Activated CD8-positive, alpha-beta memory T cell treated with anti-CD3 and anti-CD28 coated beads for 36 hours (primary cell): ENCODE measurements around the gene IFNAR1. TPM values are rescaled to one million over a fixed set of nuclear protein-coding genes. Genes with fewer than 3 reads are reported as not detected.
"Not testable (repeated sequence)": the region's sequence is repeated elsewhere in the genome, so short reads cannot be mapped to it uniquely, and the experiment has no call there.

ENCODE experiments used
- CTCF ChIA-PET: fragments of 350-600 bp; sonication (Branson Sonifier 250); formaldehyde crosslinking; loops from one replicate; lab custom pipeline; 2021; ENCODE audit warnings: antibody characterized with exemption; lab: Charles Lee
- POLR2A ChIA-PET: fragments of 350-600 bp; sonication (Branson Sonifier 250); formaldehyde crosslinking; loops from one replicate; lab custom pipeline; 2021; ENCODE audit warnings: antibody characterized with exemption; lab: Charles Lee
- total RNA-seq, 2 experiments: library from RNA; stranded (reverse); gene quantifications; one replicate each; pipeline ENCODE4 v1.2.3, GENCODE V29; 2021

Gene IFNAR1
- total RNA-seq, 2 experiments from 2014 or later = 32.1 to 32.3 TPM

DNA sequence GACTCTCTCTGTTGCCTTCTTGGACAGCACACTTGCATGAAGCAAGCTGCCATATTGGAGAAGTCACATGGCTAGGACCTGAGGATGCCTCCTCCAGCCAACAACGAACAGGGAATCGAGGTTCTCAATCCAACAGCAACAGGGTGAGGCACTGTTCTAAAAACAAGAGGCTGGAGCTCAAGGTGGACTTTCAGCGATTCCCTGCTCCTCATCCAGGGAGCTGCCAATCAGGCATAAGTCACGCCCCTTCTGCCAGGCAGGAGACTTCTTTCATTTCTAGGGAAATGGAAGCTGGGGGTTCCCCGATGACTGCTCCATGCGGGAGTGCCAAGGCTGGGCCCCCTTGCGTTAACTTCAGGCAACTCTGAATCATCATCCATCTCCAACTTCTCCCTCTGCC, 22.7 kb upstream of the IFNAR1 start:
- POLR2A ChIA-PET = no interaction called here

GRCh38 chr21:33302796-33303195, 22.0 kb upstream of the IFNAR1 start:
- CTCF ChIA-PET = no interaction called here
- POLR2A ChIA-PET = no interaction called here

More for the DNA sequence above, 22.7 kb upstream of the IFNAR1 start:
- CTCF ChIA-PET = interaction anchor here (0.6 kb wide), 1 partner anchor 105 kb away, joined by 3 read pairs; no protein-coding TSS in a partner anchor

DNA sequence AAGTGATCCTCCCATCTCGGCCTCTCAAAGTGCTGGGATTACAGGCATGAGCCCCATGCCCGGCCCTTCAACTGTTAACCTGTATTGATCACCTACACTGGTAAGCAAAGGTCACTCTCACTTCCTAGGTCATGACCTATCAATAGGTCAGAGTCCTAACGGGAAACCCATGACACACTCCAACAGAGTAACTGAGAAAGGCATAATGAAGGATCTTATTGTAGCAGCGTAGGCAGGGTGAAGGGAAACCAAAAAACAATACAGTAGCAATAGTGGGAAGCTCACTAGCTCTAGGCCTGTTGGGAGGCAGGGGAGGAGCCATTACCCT, 19.5 kb upstream of the IFNAR1 start:
- ChIA-PET POLR2A (no interaction called here), CTCF (no interaction called here)

DNA sequence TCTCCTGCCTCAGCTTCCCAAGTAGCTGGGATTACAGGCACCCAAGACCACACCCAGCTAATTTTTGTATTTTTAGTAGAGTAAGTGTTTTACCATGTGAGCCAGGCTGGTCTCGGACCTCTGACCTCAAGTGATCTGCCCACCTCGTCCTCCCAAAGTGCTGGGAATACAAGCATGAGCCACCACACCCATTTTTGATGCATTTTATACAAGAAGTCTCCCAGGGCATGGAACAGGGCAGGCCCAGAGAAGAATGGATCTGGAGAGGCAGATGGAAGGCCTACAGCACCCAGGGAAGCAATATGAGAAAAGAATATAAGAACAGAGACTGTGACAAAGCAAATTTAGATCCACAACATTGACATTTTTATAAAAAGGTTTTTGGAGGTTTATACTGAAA, 18.8 kb upstream of the IFNAR1 start:
- POLR2A ChIA-PET = no interaction called here
- CTCF ChIA-PET = no interaction called here

DNA sequence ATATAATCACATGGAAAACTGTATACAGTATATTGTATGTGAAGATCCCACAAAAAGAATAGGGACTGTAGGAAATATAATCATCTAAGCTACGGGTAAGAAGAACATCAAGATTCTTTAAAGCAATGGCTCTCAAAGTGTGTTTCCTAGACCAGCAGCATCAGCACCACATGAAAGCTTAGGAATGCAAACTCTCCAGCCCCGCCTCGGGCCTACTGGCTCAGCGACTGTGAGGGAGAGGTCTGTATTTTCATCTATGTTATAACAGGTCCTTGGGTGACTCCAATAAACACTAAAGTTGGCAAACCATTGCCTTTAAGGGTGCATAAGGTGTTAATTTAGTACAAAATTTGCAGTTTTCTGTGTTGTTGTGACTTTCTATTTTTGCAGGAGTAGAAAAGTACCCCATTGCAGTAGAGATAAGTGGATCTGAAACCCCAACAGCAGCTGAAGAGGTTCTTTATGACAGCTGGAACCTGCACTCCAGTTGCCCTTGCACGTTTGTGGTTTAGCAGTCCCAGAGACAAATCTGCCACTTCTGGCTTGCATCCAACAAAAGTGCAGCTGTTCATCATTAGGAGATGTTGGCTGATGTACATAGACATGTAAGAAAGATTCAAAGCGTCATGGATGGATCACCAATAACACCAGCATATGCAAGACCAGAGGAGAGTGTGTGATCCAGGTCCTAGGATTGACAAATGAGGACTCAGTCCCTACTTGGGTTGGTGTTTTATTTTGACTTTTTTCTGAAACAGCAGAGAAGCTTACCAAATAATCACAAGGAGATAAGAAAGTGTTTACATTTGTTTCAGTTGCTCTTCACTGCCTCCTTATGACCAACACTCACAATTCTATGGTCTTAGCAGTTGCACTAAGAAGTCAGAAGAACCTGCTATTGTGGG, 15.9 kb upstream of the IFNAR1 start:
- ChIA-PET POLR2A (no interaction called here), CTCF (interaction anchor here (1.1 kb wide), 1 partner anchor 138 kb away, joined by 3 read pairs; no protein-coding TSS in a partner anchor)

GRCh38 chr21:33309778-33310177, 15.0 kb upstream of the IFNAR1 start:
- POLR2A ChIA-PET = no interaction called here
- CTCF ChIA-PET = no interaction called here

DNA sequence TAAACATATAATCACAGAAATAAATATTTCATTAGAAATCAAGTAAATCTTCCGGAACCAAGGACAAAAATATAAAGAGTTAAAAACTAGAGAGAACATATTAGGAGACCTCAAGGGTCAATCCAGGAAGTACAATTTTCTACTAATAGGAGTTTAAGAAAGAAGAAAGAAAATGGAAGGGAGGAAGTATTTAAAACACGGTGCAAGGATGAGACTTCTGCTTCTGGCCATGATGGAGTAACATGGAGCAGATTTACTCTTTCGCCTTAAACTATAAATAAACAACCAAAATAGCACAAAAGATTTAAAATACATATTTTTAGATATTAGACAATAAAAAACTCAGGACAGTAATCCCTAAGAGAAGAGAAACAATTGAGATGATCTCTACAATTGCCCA, 12.6 kb upstream of the IFNAR1 start:
- ChIA-PET POLR2A (no interaction called here), CTCF (no interaction called here)

DNA sequence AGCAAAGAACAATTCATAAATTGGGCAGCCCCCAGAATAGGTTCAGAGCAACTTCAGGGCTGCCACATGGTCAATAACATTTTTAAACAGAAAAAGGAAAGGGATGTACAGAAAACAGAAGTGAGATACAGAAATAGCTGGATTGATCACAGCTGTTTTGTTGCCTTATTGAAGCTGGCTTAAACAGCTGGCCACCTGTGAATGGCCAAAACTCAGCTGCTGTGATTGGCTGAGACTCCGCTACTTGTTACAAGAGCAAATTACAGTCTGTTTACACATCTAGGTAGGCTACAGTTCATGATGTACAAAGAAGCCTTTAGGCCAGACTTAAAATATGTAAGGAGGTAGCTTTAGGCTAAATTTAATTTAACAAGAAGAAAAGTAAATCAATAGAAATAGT, 11.6 kb upstream of the IFNAR1 start:
- CTCF ChIA-PET = no interaction called here
- POLR2A ChIA-PET = interaction anchor here (1.1 kb wide), 1 partner anchor 11 kb away, joined by 3 read pairs; the partner anchor contains the start of gene IFNAR1

- CTCF ChIA-PET = interaction anchor here (0.6 kb wide), 1 partner anchor 216 kb away, joined by 3 read pairs; no protein-coding TSS in a partner anchor
- POLR2A ChIA-PET = interaction anchor here (1.1 kb wide), 1 partner anchor 11 kb away, joined by 3 read pairs; the partner anchor contains the start of gene IFNAR1
These were observed 11.2 kb upstream of the IFNAR1 start for GRCh38 chr21:33313611-33314010.

DNA sequence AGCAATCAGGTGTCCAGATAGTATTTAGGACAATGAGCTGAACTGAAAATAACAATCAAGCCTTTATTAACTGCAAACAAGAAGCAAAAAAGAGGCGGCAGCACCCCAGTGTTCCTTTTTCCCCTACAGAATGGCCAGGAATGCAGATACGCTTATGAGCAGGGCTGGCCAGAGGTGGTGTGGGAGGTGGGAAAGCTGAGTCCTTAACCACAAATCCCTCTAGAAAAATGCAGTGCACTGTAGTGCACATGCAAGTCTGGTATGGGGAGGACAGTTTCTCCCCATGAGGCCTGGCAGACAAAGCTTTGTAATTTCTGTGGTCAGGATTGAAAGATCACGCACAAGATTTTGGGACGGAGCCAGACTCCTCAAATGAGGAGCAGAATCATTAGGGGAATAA, 10.7 kb upstream of the IFNAR1 start:
- CTCF ChIA-PET = interaction anchor here (0.6 kb wide), 1 partner anchor 215 kb away, joined by 3 read pairs; no protein-coding TSS in a partner anchor

DNA sequence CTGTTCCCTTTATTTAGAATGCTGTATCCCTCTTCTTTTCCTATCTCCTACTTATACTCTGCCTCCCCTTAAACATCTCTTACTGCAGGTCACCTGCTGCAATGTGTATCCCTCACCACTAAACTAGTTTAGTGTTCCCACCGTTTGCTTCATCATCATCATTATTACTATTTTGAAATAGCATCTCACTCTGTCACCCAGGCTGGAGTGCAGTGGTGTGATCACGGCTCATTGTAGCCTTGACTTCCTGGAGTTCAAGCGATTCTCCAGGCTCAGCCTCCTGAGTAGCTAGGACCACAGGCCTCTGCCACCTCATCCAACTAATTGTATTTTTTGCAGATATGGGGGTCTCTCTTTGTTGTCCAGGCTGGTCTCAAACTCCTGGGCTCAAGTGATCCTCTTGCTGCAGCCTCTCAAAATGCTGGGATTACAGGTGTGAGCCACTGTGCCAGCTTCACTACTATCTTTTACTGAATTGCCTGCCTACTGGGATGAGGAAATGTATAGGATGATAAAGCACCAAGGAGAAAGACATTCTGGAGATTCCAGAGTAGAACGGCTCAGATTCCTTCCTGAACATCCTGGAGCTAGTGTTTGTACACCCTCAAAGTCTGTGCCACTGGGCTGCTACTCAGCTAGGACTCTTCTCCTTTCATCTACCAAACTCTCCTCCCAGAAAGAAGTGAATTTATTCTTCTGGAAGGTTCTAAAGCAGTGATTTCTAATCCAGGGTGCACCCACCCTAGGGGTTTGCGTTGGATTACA, 8.6 kb upstream of the IFNAR1 start:
- ChIA-PET CTCF (no interaction called here), POLR2A (no interaction called here)

More for the DNA sequence above, 10.7 kb upstream of the IFNAR1 start:
- POLR2A ChIA-PET = no interaction called here

DNA sequence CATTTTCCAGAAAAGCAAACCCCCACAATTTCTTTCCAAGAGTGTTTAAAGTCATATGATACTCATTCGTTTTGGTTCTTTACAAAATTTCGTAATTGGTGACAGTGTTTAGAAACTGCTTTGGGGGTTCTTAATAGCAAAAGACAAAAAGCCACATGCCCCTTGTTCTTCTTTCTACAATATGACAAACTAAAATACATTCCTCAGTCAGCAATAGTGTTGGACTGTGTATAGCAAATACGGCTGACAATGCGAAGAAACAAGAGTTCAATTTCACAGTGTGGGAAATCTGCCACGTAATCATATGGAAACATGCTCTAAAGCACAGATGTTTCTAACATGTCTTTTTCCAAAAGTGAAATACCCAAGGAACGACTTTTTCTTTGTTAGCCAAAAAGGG, 7.6 kb upstream of the IFNAR1 start:
- ChIA-PET POLR2A (no interaction called here), CTCF (no interaction called here)

DNA sequence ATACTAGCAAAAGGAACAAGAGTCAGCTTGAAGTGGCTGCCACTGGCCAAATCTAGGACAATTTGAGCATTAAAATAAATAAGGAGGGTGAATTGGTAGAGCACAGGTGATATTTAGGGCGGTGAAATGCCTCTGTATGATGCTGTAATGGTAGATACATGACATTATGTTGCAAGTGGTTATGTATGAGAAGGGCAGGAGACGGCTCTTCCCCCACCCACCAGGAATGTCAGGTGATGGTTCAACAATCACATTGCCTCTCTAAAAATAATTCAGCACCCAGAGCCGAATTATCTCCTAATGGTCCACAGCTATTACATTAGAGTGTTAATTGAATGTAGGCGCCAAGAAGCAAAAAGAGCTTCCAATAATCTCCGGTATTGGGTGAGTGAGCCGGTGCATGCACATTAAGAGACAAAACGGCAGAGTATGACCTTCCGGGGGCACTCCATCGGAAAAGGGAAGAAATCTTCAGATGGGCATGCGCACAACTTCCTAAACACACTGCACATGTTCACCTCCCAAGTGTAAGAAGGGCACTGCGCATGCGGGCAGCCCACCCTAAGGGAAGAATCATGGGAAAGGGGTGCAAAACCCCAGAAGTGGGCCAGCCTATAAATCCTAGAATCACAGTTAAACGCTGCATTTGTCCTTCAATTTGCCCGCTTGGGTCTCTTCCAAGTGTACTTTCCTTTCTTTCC, 6.8 kb upstream of the IFNAR1 start:
- ChIA-PET POLR2A (no interaction called here), CTCF (no interaction called here)

DNA sequence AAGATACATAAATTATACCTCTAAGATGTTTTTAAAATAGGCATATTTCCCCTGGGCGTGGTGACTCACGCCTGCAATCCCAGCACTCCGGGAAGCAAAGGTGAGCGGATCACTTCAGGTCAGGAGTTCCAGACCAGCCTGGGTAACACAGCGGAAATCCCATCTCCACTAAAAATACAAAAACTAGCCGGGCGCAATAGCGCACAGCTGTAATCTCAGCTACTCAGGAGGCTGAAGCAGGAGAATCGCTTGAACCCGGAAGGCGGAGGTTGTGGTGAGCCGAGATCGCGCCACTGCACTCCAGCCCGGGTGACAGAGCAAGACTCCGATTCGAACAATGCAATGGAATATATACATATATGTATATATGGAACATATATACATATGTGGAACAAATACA, 3.8 kb upstream of the IFNAR1 start:
- POLR2A ChIA-PET = interaction anchor here (0.6 kb wide), 1 partner anchor 133 kb away, joined by 3 read pairs; no protein-coding TSS in a partner anchor
- CTCF ChIA-PET = interaction anchor here (0.9 kb wide), 1 partner anchor 124 kb away, joined by 3 read pairs; no protein-coding TSS in a partner anchor

GRCh38 chr21:33323610-33324009, 1.2 kb upstream of the IFNAR1 start:
- POLR2A ChIA-PET, CTCF ChIA-PET: not testable (repeated sequence)

DNA sequence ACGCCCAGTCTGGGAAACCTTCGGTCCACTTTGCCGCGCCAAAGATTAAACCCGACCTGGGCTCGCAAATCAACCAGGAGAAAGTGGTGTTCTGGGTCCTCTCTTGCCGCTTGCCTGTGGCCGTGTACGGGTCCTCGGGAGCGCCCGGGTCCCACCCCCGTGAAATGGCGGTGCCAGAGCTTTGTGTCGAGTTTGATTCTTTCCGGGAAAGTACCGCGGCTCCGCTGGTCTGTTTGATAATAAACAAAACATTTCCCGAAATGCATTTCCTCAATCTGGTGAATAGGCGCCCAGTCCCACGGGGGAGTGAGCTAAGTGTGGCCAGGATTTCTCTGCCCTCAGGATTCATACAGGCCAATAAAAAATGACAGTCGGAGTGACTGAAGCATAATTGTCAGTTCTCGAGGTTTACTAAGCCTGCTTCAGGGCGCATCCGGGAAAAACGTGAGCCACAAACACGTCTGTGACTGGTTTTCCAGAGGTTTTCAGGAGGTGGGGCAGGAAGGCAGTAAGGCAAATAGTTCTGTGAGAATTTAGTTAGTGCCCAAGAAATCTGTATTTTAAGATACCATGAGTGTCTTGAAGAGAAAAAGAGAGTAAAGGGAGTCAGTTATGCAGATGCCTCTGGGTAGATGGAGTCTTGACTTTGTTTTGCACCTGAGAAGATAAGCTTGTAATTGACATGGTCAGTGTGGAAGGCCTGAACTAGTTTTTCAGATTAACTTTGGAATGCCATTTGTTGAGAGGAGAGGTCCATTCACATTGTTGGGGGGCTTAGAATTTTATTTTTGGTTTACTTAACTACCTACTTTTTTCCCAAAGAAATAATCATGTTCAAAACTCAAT, 675 bp downstream of the IFNAR1 start:
- CTCF ChIA-PET = interaction anchor here (1.1 to 1.4 kb wide), 2 partner anchors 36 to 69 kb away, joined by 4 to 6 read pairs; no protein-coding TSS in a partner anchor
- POLR2A ChIA-PET = interaction anchor here (1.1 to 1.4 kb wide), 4 partner anchors 36 to 218 kb away, joined by 3 to 8 read pairs (median 6); partner anchors contain the start of genes IL10RB and SON

DNA sequence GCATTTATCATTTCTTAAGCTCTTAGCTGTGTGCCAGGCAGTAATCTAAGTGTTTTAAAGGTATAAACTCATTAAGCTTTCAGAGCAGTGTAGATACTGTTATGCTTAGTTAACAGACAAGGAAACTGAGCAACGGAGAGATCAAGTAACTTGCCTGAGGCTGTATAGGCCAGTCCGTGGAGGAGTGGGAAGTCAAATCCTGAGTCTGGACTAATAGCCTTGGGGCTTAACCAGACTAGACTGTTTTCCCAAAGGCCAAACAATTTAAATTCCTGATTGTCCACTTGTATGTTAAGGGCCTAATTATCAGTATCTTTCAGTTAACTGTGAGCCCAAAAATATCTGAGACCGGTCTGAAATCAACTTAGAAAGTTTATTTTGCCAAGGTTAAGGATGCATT, 2.6 kb downstream of the IFNAR1 start:
- CTCF ChIA-PET = interaction anchor here (0.7 to 1.5 kb wide), 2 partner anchors 34 to 55 kb away, joined by 3 to 5 read pairs; no protein-coding TSS in a partner anchor

DNA sequence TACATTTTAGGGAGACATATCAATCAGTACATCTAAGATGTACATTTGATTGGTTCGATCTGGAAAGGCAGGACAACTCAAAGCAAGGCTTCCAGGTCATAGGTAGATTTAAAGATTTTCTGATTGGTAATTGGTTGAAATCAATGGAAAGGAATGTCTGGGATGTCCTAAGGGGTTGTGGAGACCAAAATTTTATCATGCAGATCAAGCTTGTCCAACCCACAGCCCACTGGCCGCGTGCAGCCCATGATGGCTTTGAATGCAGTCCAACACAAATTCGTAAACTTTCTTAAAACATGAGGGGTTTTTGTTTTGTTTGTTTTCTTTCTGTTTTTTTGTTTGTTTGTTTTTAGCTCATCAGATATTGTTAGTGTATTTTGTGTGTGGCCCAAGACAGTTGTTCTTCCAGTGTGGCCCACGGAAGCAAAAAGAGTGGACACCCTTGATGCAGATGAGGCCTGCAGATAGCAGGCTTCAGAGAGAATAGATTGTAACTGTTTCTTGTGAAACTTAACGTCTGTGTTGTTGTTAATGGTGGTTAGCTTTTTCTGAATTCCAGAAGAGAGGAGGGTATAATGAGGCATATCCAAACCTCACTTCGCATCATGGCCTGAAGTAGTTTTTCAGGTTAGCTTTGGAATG, 3.1 kb downstream of the IFNAR1 start:
- CTCF ChIA-PET = interaction anchor here (0.6 to 1.5 kb wide), 3 partner anchors 33 to 91 kb away, joined by 3 to 5 read pairs (median 3); no protein-coding TSS in a partner anchor
- POLR2A ChIA-PET = interaction anchor here (0.6 kb wide), 1 partner anchor 27 kb away, joined by 5 read pairs; no protein-coding TSS in a partner anchor

More for the DNA sequence above, 2.6 kb downstream of the IFNAR1 start:
- POLR2A ChIA-PET = no interaction called here
